Endothelial cell of umbilical vein (primary cell): ENCODE data around the gene PCDH17. TPM values are rescaled to one million over a fixed set of nuclear protein-coding genes. Genes with fewer than 3 reads are reported as not detected.

ENCODE experiments used
- BruUV-seq: library from RNA; stranded (reverse); fragments of 400-500 nt; replicated peaks from 2 replicates; lab custom pipeline; 2021; lab: Mats Ljungman, UMichigan
- CTCF ChIA-PET: fragments of 300-600, 350-600 bp; sonication (Branson Sonifier 250); formaldehyde crosslinking; loops from one replicate; lab custom pipeline; 2021; ENCODE audit warnings: antibody characterized with exemption, inconsistent platforms; lab: Charles Lee
- POLR2A ChIA-PET: fragments of 300-600, 350-600 bp; sonication (Branson Sonifier 250); formaldehyde crosslinking; loops from one replicate; lab custom pipeline; 2021; ENCODE audit warnings: antibody characterized with exemption, inconsistent platforms; lab: Charles Lee
- DNase-seq: peaks from one replicate; pipeline ENCODE4 v3.0.0-alpha.2; 2011; ENCODE audit warnings: low read depth, low spot score
- FAIRE-seq: peaks from 2 replicates; lab custom pipeline; 2011; peaks lifted over from hg19 to GRCh38; lab: Jason Lieb, UNC
- H2AFZ ChIP-seq: 2 replicates; pipeline ENCODE4 v1.6.0; 2012; ENCODE audit warnings: low read depth, low read length, control low read depth, inconsistent platforms
- H3K27ac ChIP-seq: 2 replicates; pipeline ENCODE4 v1.5.1; 2011; ENCODE audit warnings: low read depth, mild to moderate bottlenecking, control low read depth, low read length, moderate library complexity; ENCODE audit not compliant: insufficient read depth
- H3K27me3 ChIP-seq, 2 experiments: 2 replicates each; pipeline versions ENCODE4 v1.6.0 to v1.6.1; 2011; ENCODE audit warnings: low read length in 2 of 2, mixed read lengths in 1 of 2; ENCODE audit not compliant: control insufficient read depth in 2 of 2, insufficient read depth in 2 of 2
- H3K36me3 ChIP-seq, 2 experiments: 2 replicates in 1 of 2; 3 replicates in 1 of 2; pipeline ENCODE4 v1.5.1; 2011; ENCODE audit warnings: low read length in 2 of 2, mild to moderate bottlenecking in 1 of 2, moderate library complexity in 1 of 2; ENCODE audit not compliant: control insufficient read depth in 2 of 2, insufficient read depth in 2 of 2; ENCODE audit errors: extremely low read depth in 1 of 2
- H3K4me1 ChIP-seq: 3 replicates; pipeline ENCODE4 v1.5.1; 2011; ENCODE audit warnings: mild to moderate bottlenecking, low read length; ENCODE audit not compliant: control insufficient read depth, insufficient read depth; ENCODE audit errors: extremely low read depth
- H3K4me2 ChIP-seq: 2 replicates; pipeline ENCODE4 v1.6.1; 2011; ENCODE audit warnings: low read length, control low read depth, mixed read lengths; ENCODE audit not compliant: insufficient read depth
- H3K4me3 ChIP-seq, 3 experiments: fragments of 200-600 bp in 1 of 3; sonication (generic), shearing (Covaris generic) in 1 of 3; replicated peaks in 1 of 3; 2 replicates each; pipeline ENCODE4 v1.5.1; 2011 to 2016; ENCODE audit warnings: control low read depth in 3 of 3, low read length in 3 of 3, mild to moderate bottlenecking in 2 of 3, inconsistent platforms in 1 of 3, low read depth in 1 of 3, moderate library complexity in 1 of 3; ENCODE audit not compliant: insufficient read depth in 1 of 3
- H3K79me2 ChIP-seq: 2 replicates; pipeline ENCODE4 v1.6.0; 2012; ENCODE audit warnings: low read length, inconsistent platforms; ENCODE audit not compliant: control insufficient read depth, insufficient read depth
- H3K9ac ChIP-seq: replicated peaks from 2 replicates; pipeline ENCODE3; 2011; ENCODE audit warnings: low read length, control low read depth; ENCODE audit not compliant: insufficient read depth; ENCODE audit errors: extremely low read depth
- H3K9me1 ChIP-seq: replicated peaks from 3 replicates; pipeline ENCODE4 v1.6.0; 2011; ENCODE audit warnings: mild to moderate bottlenecking, low read length; ENCODE audit not compliant: control insufficient read depth, insufficient read depth; ENCODE audit errors: extremely low read depth
- H3K9me3 ChIP-seq: replicated peaks from 2 replicates; pipeline ENCODE4 v1.5.1; 2012; ENCODE audit warnings: low read length, inconsistent platforms; ENCODE audit not compliant: control insufficient read depth, insufficient read depth
- H4K20me1 ChIP-seq: replicated peaks from 2 replicates; pipeline ENCODE3; 2011; ENCODE audit warnings: mild to moderate bottlenecking, low read length; ENCODE audit not compliant: control insufficient read depth, insufficient read depth; ENCODE audit errors: extremely low read depth
- EZH2 ChIP-seq: IDR thresholded peaks from 2 replicates; pipeline ENCODE4 v1.6.1; 2012; ENCODE audit warnings: borderline replicate concordance, low read depth, mild to moderate bottlenecking, moderate library complexity, low read length, inconsistent platforms; ENCODE audit not compliant: severe bottlenecking
- FOS ChIP-seq: IDR thresholded peaks from 2 replicates; pipeline ENCODE4 v1.6.1; 2011; ENCODE audit warnings: mild to moderate bottlenecking, low read length, moderate library complexity, borderline replicate concordance; ENCODE audit not compliant: insufficient read depth
- GATA2 ChIP-seq: IDR thresholded peaks from 2 replicates; pipeline ENCODE4 v1.7.0; 2011; ENCODE audit warnings: low read depth, mild to moderate bottlenecking, moderate library complexity, mixed read lengths, low read length; ENCODE audit not compliant: insufficient read length, insufficient read depth
- JUN ChIP-seq: IDR thresholded peaks from 2 replicates; pipeline ENCODE4 v1.6.1; 2011; ENCODE audit warnings: borderline replicate concordance, low read depth; ENCODE audit not compliant: insufficient read length, insufficient read depth
- MYC ChIP-seq: IDR thresholded peaks from one replicate; pipeline ENCODE4 v1.6.1; 2011; ENCODE audit warnings: mild to moderate bottlenecking, low read depth, low read length
- POLR2A ChIP-seq: IDR thresholded peaks from 2 replicates; pipeline ENCODE4 v1.6.1; 2012; ENCODE audit warnings: low read depth, mild to moderate bottlenecking, control low read depth, low read length
- POLR2AphosphoS5 ChIP-seq: IDR thresholded peaks from 2 replicates; pipeline ENCODE4 v1.6.1; 2012; ENCODE audit warnings: low read depth, mild to moderate bottlenecking, control low read depth, low read length, moderate library complexity; ENCODE audit not compliant: insufficient read depth
- dilution Hi-C: fragments of 300-500 bp; cut with MboI; formaldehyde crosslinking; loops from one replicate; pipeline ENCODE4 v1.15.0; 2019; ENCODE audit warnings: low sequenced_read_pairs; ENCODE audit not compliant: extremely low pct_ligation_motif_present
- intact Hi-C: fragments of 100-400 bp; cut with micrococcal nuclease; formaldehyde crosslinking; loops from one replicate; pipeline ENCODE4 v1.10.0; 2022
- polyA plus RNA-seq, 4 experiments: library from polyadenylated mRNA; depleted of rRNA in 3 of 4; stranded (reverse) in 3 of 4; unstranded in 1 of 4; fragments of >200 nt; gene quantifications; 2 replicates each; pipeline versions ENCODE4 v1.2.1 to v1.2.3, GENCODE V29; 2011 to 2012; ENCODE audit warnings: missing spikeins in 1 of 4
- total RNA-seq: library from RNA; stranded (reverse); gene quantifications from 2 replicates; pipeline ENCODE4 v1.2.3, GENCODE V29; 2021
- TF ChIP-seq, protein P1 (sequence below): IDR thresholded peaks from 2 replicates; pipeline ENCODE4 v1.6.1; 2011; ENCODE audit not compliant: insufficient read depth, insufficient read length
- TF ChIP-seq, protein P2 (sequence below), 2 donors: IDR thresholded peaks; 1 replicate in 1 of 2; 2 replicates in 1 of 2; pipeline ENCODE4 v1.5.1; 2011; ENCODE audit warnings: low read length in 2 of 2, mild to moderate bottlenecking in 2 of 2, moderate library complexity in 2 of 2, control low read depth in 1 of 2, inconsistent platforms in 1 of 2, low read depth in 1 of 2; ENCODE audit not compliant: insufficient read depth in 1 of 2; ENCODE audit errors: extremely low read depth in 1 of 2

The PCDH17 gene
- total and polyA plus RNA-seq, 2 donors (not counting 3 experiments of a cell fraction or from before 2014, with no cell fraction given): 2.1 to 4.2 TPM

DNA sequence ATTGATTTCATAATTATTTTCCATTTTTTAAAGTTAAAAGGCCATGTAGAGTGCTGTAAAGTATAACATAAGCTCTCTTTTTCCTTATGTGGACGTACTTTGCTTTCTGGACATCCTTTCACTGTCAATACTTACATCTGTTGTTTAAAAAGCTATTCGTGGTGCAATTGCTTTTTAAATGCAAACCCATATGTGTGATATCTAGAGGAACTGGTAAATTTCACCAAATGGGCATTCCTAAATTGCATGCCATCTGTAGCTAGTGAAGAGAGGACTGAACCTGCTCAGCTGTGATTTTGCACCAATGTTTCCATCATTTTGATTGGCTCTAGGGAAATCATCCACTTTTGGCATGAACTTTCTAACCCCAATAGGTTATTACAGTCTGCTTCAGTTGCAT lies 129.4 kb downstream of the PCDH17 start:
- H3K4me3 ChIP-seq: no peak overlapping the region
- H3K27ac ChIP-seq: no peak overlapping the region
- no peaks in the 10 kb centered on the region for H3K27me3 ChIP-seq
- DNase-seq (no peak), FAIRE-seq (no peak)
- no peaks in the 10 kb centered on the region for H4K20me1 ChIP-seq
- H3K9me3 ChIP-seq: no peaks in the 10 kb centered on the region
- H3K4me1 ChIP-seq: no peaks in the 10 kb centered on the region
- no peaks in the 10 kb centered on the region for H3K79me2 ChIP-seq
- no peak overlapping the region for H3K9ac ChIP-seq
- H3K9me1 ChIP-seq: no peaks in the 10 kb centered on the region
- ChIA-PET CTCF (no interaction called here), POLR2A (no interaction called here)
- H2AFZ ChIP-seq: no peak overlapping the region
- BruUV-seq: no TSS peak
- H3K4me2 ChIP-seq: no peak overlapping the region
- no peaks in the 10 kb centered on the region for H3K36me3 ChIP-seq
- dilution Hi-C loops: no loop called here
- TF ChIP-seq, protein P1, sequence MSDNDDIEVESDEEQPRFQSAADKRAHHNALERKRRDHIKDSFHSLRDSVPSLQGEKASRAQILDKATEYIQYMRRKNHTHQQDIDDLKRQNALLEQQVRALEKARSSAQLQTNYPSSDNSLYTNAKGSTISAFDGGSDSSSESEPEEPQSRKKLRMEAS: no peak
- TF ChIP-seq JUN: no peak
- TF ChIP-seq EZH2: no peak
- TF ChIP-seq POLR2A: no peak
- no peak for TF ChIP-seq FOS
- TF ChIP-seq POLR2AphosphoS5: no peak
- TF ChIP-seq GATA2: no peak
- TF ChIP-seq, protein P2, sequence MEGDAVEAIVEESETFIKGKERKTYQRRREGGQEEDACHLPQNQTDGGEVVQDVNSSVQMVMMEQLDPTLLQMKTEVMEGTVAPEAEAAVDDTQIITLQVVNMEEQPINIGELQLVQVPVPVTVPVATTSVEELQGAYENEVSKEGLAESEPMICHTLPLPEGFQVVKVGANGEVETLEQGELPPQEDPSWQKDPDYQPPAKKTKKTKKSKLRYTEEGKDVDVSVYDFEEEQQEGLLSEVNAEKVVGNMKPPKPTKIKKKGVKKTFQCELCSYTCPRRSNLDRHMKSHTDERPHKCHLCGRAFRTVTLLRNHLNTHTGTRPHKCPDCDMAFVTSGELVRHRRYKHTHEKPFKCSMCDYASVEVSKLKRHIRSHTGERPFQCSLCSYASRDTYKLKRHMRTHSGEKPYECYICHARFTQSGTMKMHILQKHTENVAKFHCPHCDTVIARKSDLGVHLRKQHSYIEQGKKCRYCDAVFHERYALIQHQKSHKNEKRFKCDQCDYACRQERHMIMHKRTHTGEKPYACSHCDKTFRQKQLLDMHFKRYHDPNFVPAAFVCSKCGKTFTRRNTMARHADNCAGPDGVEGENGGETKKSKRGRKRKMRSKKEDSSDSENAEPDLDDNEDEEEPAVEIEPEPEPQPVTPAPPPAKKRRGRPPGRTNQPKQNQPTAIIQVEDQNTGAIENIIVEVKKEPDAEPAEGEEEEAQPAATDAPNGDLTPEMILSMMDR (IDR thresholded peaks at IDR 0.05; ENCODE audit: extremely low read depth in 1 of 2, insufficient read depth in 1 of 2, low read depth in 1 of 2, low read length in 2 of 2): no peak
- no peak for TF ChIP-seq MYC
- intact Hi-C loops: no loop called here
